HG02970 (cell line): ENCODE data around the gene HTR2B.
"Not testable (repeated sequence)": the region's sequence is repeated elsewhere in the genome, so short reads cannot be mapped to it uniquely, and the experiment has no call there.

Experiments
- ATAC-seq: cut with Tn5 transposase; IDR thresholded peaks from one replicate; pipeline ENCODE4 v1.9.1; 2021; ENCODE audit warnings: mild to moderate bottlenecking, moderate library complexity, moderate number of reproducible peaks; ENCODE audit not compliant: unreplicated experiment, low FRiP score

HTR2B gene

GRCh38 chr2:231099918-231100317, 24.9 kb downstream of the HTR2B start:
- ATAC-seq, result no peak

- ATAC-seq, result no peak
Measured at GRCh38 chr2:231094736-231095346, 30.0 kb downstream of the HTR2B start.

GRCh38 chr2:231093933-231094332, 30.9 kb downstream of the HTR2B start:
- no peak for ATAC-seq

GRCh38 chr2:231088754-231089153, 36.1 kb downstream of the HTR2B start:
- ATAC-seq, result no peak

GRCh38 chr2:231084565-231084964, 40.3 kb downstream of the HTR2B start:
- no peak for ATAC-seq

- no peak for ATAC-seq
Measured at GRCh38 chr2:231069379-231070054, 55.3 kb downstream of the HTR2B start.

- no peak for ATAC-seq
Measured at GRCh38 chr2:231068525-231069222, 56.2 kb downstream of the HTR2B start.

GRCh38 chr2:231067531-231067930, 57.3 kb downstream of the HTR2B start:
- ATAC-seq, result not testable (repeated sequence)

GRCh38 chr2:231065966-231066365, 58.9 kb downstream of the HTR2B start:
- no peak for ATAC-seq

GRCh38 chr2:231063347-231063746, 61.5 kb downstream of the HTR2B start:
- ATAC-seq, result no peak

GRCh38 chr2:231062776-231063175, 62.1 kb downstream of the HTR2B start:
- no peak for ATAC-seq

- no peak for ATAC-seq
Measured at GRCh38 chr2:231059756-231060155, 65.1 kb downstream of the HTR2B start.

- ATAC-seq, result no peak
Measured at GRCh38 chr2:231058761-231059550, 65.9 kb downstream of the HTR2B start.
